ENCODE data around the gene ARHGEF28. TPM values are rescaled to one million over a fixed set of nuclear protein-coding genes. Genes with fewer than 3 reads are reported as not detected.

ARHGEF28 gene
- total and polyA plus RNA-seq, 2 of the 4 experiments (the other 2 are of a cell fraction): 3.6 to 16.0 TPM

DNA sequence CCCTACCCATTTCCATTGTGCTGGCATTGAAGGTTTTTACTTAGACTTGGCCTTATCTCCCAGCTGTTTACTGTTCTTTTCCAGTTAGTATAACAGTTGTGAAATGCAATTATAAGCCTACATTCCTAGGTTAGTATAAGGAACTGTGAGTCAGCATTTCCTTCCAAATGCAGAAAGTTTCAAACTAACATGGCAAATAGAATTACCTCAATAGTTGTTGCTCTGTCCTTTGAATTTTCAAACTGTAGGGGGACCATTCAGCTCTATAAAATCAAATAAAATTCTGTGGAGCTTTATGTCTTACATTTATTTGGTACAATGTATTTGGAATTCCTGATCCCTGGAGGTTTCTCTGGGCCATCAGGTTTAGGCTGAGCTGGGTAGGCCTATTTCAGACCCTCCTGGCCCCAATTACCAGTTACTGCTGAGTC is 47.2 kb downstream of the ARHGEF28 start:
- H2BK15ac ChIP-seq (ENCODE audit: low read depth, low read length): 0 out of 3 replicates have a peak overlapping the region, but pooled peaks have one; percentile 78
- peak overlapping the region; percentile 83 for H3K4ac ChIP-seq (ENCODE audit: low read depth, low read length)
- H4K20me1 ChIP-seq (ENCODE audit: insufficient read depth, low read length): no peaks in the 10 kb centered on the region
- H4K8ac ChIP-seq (ENCODE audit: low read depth in 2 of 2, low read length in 2 of 2): peak overlapping the region; percentile 88 to 90; a peak in 3 of 4 replicates
- peak overlapping the region; percentile 97 for H3K27ac ChIP-seq (ENCODE audit: insufficient read depth, low read length)
- ChIA-PET POLR2A (ENCODE audit: unreplicated experiment) (interaction anchor here (0.6 kb wide), 1 partner anchor 179 kb away, joined by 5 read pairs; no protein-coding TSS in a partner anchor), CTCF (interaction anchor here (0.8 to 2.1 kb wide), 4 partner anchors 17 to 123 kb away, joined by 3 to 7 read pairs (median 6); no protein-coding TSS in a partner anchor)
- dilution Hi-C loops (cut with HindIII; ENCODE audit: low sequenced_read_pairs, unreplicated experiment): no loop called here
- ATAC-seq (ENCODE audit: low read depth) (peak; percentile 80), DNase-seq (peak; percentile 90)
- in situ Hi-C loops (cut with MboI; ENCODE audit: low sequenced_read_pairs): no loop called here
- no peak overlapping the region for H3K9ac ChIP-seq (ENCODE audit: low read depth, low read length)
- BruUV-seq (replicated peaks): no TSS peak
- no peak overlapping the region for H2AFZ ChIP-seq (replicated peaks; ENCODE audit: low read length, poor library complexity)
- H3K4me2 ChIP-seq (ENCODE audit: low read depth, low read length): peak overlapping the region; percentile 83
- TF ChIP-seq RCOR1 (IDR thresholded peaks at IDR 0.05; ENCODE audit: insufficient replicate concordance, low read length) (no peak), POLR2A (IDR thresholded peaks at IDR 0.05; ENCODE audit: low read depth, low read length) (no peak), NFE2L2 (IDR thresholded peaks at IDR 0.05; ENCODE audit: low read depth, low read length) (peak; percentile 94), MXI1 (IDR thresholded peaks at IDR 0.05; ENCODE audit: borderline replicate concordance, low read depth, low read length) (no peak), MAFK (IDR thresholded peaks at IDR 0.05; ENCODE audit: low read depth, low read length) (peak; percentile 95), SMC3 (IDR thresholded peaks at IDR 0.05; ENCODE audit: low read depth, low read length) (no peak), CEBPB (IDR thresholded peaks at IDR 0.05; ENCODE audit: low read depth, low read length) (peak; percentile 92), FOS (IDR thresholded peaks at IDR 0.05; ENCODE audit: low read depth, low read length) (peak; percentile 62), RAD21 (IDR thresholded peaks at IDR 0.05; ENCODE audit: low read length) (no peak), BHLHE40 (IDR thresholded peaks at IDR 0.05; ENCODE audit: low read depth, low read length) (no peak), MAZ (IDR thresholded peaks at IDR 0.05; ENCODE audit: borderline replicate concordance, low read depth, low read length) (no peak), RFX5 (IDR thresholded peaks at IDR 0.05; ENCODE audit: low read depth, low read length) (no peak), CHD1 (IDR thresholded peaks at IDR 0.05; ENCODE audit: low read depth, low read length) (no peak)
- TF ChIP-seq, protein P1, sequence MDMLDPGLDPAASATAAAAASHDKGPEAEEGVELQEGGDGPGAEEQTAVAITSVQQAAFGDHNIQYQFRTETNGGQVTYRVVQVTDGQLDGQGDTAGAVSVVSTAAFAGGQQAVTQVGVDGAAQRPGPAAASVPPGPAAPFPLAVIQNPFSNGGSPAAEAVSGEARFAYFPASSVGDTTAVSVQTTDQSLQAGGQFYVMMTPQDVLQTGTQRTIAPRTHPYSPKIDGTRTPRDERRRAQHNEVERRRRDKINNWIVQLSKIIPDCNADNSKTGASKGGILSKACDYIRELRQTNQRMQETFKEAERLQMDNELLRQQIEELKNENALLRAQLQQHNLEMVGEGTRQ (IDR thresholded peaks at IDR 0.05; ENCODE audit: low read depth, low read length): no peak
- TF ChIP-seq, protein P2, sequence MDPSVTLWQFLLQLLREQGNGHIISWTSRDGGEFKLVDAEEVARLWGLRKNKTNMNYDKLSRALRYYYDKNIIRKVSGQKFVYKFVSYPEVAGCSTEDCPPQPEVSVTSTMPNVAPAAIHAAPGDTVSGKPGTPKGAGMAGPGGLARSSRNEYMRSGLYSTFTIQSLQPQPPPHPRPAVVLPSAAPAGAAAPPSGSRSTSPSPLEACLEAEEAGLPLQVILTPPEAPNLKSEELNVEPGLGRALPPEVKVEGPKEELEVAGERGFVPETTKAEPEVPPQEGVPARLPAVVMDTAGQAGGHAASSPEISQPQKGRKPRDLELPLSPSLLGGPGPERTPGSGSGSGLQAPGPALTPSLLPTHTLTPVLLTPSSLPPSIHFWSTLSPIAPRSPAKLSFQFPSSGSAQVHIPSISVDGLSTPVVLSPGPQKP (IDR thresholded peaks at IDR 0.05; ENCODE audit: borderline replicate concordance, low read depth, low read length): no peak
- TF ChIP-seq, protein P3, sequence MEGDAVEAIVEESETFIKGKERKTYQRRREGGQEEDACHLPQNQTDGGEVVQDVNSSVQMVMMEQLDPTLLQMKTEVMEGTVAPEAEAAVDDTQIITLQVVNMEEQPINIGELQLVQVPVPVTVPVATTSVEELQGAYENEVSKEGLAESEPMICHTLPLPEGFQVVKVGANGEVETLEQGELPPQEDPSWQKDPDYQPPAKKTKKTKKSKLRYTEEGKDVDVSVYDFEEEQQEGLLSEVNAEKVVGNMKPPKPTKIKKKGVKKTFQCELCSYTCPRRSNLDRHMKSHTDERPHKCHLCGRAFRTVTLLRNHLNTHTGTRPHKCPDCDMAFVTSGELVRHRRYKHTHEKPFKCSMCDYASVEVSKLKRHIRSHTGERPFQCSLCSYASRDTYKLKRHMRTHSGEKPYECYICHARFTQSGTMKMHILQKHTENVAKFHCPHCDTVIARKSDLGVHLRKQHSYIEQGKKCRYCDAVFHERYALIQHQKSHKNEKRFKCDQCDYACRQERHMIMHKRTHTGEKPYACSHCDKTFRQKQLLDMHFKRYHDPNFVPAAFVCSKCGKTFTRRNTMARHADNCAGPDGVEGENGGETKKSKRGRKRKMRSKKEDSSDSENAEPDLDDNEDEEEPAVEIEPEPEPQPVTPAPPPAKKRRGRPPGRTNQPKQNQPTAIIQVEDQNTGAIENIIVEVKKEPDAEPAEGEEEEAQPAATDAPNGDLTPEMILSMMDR (conservative IDR thresholded peaks at IDR 0.05; ENCODE audit: low read depth, low read length): peak; percentile 28; the same call in 1 of the 2 replicates
- H3K36me3 ChIP-seq (ENCODE audit: control insufficient read depth, insufficient read depth, low read length): no peaks in the 10 kb centered on the region
- H2AK9ac ChIP-seq (replicated peaks; ENCODE audit: low read depth, low read length, poor library complexity): no peak overlapping the region
- H3K9me1 ChIP-seq (ENCODE audit: insufficient read depth, low read length): peaks cover 19% of the 10 kb centered on the region
- H3K79me1 ChIP-seq (ENCODE audit: low read depth in 1 of 2, low read length in 2 of 2): peaks cover 24 to 44% of the 10 kb centered on the region in 2 experiments
- peak overlapping the region; percentile 98 for H3K18ac ChIP-seq (ENCODE audit: low read depth, low read length)
- no peaks in the 10 kb centered on the region for H3K27me3 ChIP-seq (ENCODE audit: control insufficient read depth, insufficient read depth, low read length)
- H4K91ac ChIP-seq (ENCODE audit: insufficient read depth, low read depth, low read length): peak overlapping the region; percentile 61; the same call in 1 of the 2 replicates
- intact Hi-C loops (cut with micrococcal nuclease): no loop called here
- peak overlapping the region; percentile 98 for H2BK5ac ChIP-seq (ENCODE audit: low read depth, low read length, poor library complexity, severe bottlenecking)
- peak overlapping the region; percentile 97 for H4K5ac ChIP-seq (ENCODE audit: low read depth, low read length)
- H3K4me3 ChIP-seq (ENCODE audit: insufficient read depth, low read depth, low read length): no peak overlapping the region
- H2AK5ac ChIP-seq (ENCODE audit: low read depth, low read length): no peak overlapping the region
- H3K56ac ChIP-seq (ENCODE audit: extremely low read depth, insufficient read depth, low read length): 0 out of 2 replicates have a peak overlapping the region, but pooled peaks have one; percentile 59
- peak overlapping the region; percentile 94 for H2BK20ac ChIP-seq (ENCODE audit: low read depth, low read length)
- H3K9me3 ChIP-seq (ENCODE audit: control insufficient read depth, insufficient read depth, low read length): no peaks in the 10 kb centered on the region
- peak overlapping the region; percentile 95 for H2BK120ac ChIP-seq (ENCODE audit: low read depth, low read length)
- peak overlapping the region; percentile 76; the same call in 1 of the 2 replicates for H3K23ac ChIP-seq (ENCODE audit: low read depth, low read length)
- peak overlapping the region; percentile 87 for H3K14ac ChIP-seq (replicated peaks; ENCODE audit: low read depth, low read length)
- peaks cover 19% of the 10 kb centered on the region for H3K4me1 ChIP-seq (ENCODE audit: control insufficient read depth, insufficient read depth, low read length)
